PFSK-1 (cell line): ENCODE measurements around the gene SENP7.

Experiments
- FOXP2 ChIP-seq: optimal IDR thresholded peaks from 2 replicates; pipeline ENCODE3; 2011; ENCODE audit warnings: borderline replicate concordance, control low read depth, inconsistent platforms; ENCODE audit not compliant: insufficient read depth; ENCODE audit errors: extremely low read length, extremely low read depth
- POLR2AphosphoS5 ChIP-seq: IDR thresholded peaks from 2 replicates; pipeline ENCODE4 v1.6.1; 2012; ENCODE audit warnings: low read depth, mild to moderate bottlenecking, control low read depth, low read length, moderate library complexity
- SIN3A ChIP-seq: IDR thresholded peaks from 2 replicates; pipeline ENCODE4 v1.6.1; 2012; ENCODE audit warnings: mild to moderate bottlenecking, low read length, moderate library complexity, borderline replicate concordance; ENCODE audit not compliant: insufficient read depth
- TAF1 ChIP-seq: IDR thresholded peaks from 2 replicates; pipeline ENCODE4 v1.6.1; 2012; ENCODE audit warnings: low read length, control low read depth, borderline replicate concordance; ENCODE audit not compliant: insufficient read depth
- TF ChIP-seq, protein P1 (sequence below), 2 experiments: IDR thresholded peaks; 2 replicates each; pipeline versions ENCODE4 v1.6.1 to v1.8.0; 2011 to 2012; ENCODE audit warnings: low read depth in 2 of 2, low read length in 2 of 2, control low read depth in 1 of 2, inconsistent platforms in 1 of 2, mild to moderate bottlenecking in 1 of 2, moderate library complexity in 1 of 2; ENCODE audit not compliant: insufficient read depth in 1 of 2

Gene SENP7

DNA sequence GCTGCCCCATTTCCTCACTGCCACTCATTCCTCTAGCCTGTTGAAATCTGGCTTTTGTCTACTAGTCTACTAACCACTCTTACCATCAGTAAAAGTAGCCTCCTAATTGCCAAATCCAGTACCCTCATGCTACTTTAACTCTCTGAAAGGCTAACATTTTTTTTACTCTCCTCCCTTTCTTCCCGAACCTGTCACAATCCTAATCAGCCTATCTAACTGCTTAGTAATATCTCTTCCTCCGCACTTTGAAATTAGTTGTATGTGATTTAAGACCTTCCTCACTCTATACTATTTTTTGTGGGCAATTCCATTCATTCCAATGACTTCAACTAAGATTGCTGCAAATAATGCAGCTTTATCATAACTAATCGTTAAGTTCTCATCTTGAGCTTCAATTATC lies 3.7 kb downstream of the SENP7 start:
- TF ChIP-seq TAF1 (no peak), POLR2AphosphoS5 (no peak), FOXP2 (no peak), SIN3A (no peak)
- TF ChIP-seq, protein P1, sequence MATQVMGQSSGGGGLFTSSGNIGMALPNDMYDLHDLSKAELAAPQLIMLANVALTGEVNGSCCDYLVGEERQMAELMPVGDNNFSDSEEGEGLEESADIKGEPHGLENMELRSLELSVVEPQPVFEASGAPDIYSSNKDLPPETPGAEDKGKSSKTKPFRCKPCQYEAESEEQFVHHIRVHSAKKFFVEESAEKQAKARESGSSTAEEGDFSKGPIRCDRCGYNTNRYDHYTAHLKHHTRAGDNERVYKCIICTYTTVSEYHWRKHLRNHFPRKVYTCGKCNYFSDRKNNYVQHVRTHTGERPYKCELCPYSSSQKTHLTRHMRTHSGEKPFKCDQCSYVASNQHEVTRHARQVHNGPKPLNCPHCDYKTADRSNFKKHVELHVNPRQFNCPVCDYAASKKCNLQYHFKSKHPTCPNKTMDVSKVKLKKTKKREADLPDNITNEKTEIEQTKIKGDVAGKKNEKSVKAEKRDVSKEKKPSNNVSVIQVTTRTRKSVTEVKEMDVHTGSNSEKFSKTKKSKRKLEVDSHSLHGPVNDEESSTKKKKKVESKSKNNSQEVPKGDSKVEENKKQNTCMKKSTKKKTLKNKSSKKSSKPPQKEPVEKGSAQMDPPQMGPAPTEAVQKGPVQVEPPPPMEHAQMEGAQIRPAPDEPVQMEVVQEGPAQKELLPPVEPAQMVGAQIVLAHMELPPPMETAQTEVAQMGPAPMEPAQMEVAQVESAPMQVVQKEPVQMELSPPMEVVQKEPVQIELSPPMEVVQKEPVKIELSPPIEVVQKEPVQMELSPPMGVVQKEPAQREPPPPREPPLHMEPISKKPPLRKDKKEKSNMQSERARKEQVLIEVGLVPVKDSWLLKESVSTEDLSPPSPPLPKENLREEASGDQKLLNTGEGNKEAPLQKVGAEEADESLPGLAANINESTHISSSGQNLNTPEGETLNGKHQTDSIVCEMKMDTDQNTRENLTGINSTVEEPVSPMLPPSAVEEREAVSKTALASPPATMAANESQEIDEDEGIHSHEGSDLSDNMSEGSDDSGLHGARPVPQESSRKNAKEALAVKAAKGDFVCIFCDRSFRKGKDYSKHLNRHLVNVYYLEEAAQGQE (IDR thresholded peaks at IDR 0.05; ENCODE audit: insufficient read depth in 1 of 2, low read depth in 2 of 2, low read length in 2 of 2): no peak

DNA sequence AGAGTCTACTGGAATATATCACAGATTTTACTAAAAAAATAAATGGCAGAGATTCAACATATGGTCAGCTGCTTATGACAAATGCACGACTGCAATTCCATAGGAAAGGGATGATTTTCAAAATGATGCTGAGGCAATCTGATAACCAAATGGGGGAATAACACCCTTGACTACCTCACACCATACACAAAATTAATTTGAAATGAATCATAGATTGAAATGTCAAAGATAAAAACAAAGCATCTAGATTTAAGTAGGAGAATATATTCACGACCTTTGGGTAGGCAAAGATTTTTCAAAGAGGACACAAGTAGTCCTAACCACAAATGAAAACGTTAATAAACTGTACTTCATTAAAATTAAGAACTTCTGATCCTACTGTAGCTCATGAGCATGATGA lies 11.2 kb downstream of the SENP7 start:
- no peak for TF ChIP-seq POLR2AphosphoS5
- TF ChIP-seq, protein P1 (IDR thresholded peaks at IDR 0.05; ENCODE audit: insufficient read depth in 1 of 2, low read depth in 2 of 2, low read length in 2 of 2): no peak
- TF ChIP-seq FOXP2: no peak
- no peak for TF ChIP-seq SIN3A
- TF ChIP-seq TAF1: no peak

DNA sequence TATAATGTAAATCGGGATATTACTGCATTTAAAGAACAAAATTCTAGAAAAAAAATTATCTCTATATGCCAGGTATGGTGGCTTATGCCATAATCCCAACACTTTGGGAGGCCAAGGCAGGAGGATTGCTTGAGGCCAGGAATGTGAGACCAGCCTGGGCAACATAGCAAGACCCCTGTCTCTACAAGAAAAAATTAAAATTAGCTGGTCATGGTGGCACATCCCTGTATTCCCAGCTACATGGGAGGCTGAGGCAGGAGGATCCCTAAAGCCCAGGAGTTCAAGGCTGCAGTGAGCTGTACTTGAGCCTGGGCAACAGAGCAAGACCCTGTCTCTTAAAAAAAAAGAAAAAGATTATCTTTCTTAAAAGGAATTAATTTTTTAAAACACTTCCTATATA lies 12.8 kb downstream of the SENP7 start:
- TF ChIP-seq, protein P1 (IDR thresholded peaks at IDR 0.05; ENCODE audit: insufficient read depth in 1 of 2, low read depth in 2 of 2, low read length in 2 of 2): no peak
- TF ChIP-seq POLR2AphosphoS5 (no peak), TAF1 (no peak), SIN3A (no peak), FOXP2 (no peak)

DNA sequence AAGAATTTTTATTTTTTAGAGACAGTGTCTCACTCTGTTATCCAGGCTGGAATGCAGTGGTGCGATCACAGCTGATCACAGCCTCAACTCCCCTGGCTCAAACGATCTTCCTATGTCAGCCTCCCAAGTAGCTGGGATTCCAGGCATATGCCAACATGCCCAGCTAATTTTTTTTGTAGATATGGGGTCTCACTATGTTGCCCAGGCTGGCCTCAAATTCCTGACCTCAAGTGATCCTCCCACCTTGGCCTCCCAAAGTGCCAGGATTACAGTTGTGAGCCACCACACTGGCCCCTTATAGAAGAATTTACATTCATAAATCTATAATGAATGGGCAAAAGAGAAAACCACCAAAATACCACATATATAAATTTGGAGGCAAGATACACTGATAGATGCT lies 15.2 kb downstream of the SENP7 start:
- TF ChIP-seq SIN3A: no peak
- no peak for TF ChIP-seq TAF1
- TF ChIP-seq, protein P1 (IDR thresholded peaks at IDR 0.05; ENCODE audit: insufficient read depth in 1 of 2, low read depth in 2 of 2, low read length in 2 of 2): no peak
- no peak for TF ChIP-seq POLR2AphosphoS5

DNA sequence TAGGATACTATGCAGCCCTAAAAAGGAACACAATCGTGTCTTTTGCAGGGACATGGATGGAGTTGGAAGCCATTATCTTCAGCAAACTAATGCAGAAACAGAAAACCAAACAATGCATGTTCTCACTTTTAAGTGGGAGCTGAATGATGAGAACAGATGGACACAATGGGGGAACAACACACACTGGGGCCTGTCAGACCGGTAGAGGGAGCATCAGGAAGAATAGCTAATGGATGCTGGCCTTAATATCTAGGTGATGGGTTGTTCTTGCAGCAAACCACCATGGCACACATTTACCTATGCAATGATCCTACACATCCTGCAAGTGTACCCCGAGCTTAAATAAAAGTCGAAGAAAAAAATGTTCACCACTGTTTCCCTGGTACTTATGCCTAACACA lies 17.5 kb downstream of the SENP7 start:
- no peak for TF ChIP-seq SIN3A
- TF ChIP-seq POLR2AphosphoS5: no peak
- TF ChIP-seq, protein P1 (IDR thresholded peaks at IDR 0.05; ENCODE audit: insufficient read depth in 1 of 2, low read depth in 2 of 2, low read length in 2 of 2): no peak
- TF ChIP-seq FOXP2: no peak
- no peak for TF ChIP-seq TAF1
